H1 (cell line): ENCODE measurements around the gene MAP7D1. TPM values are rescaled to one million over a fixed set of nuclear protein-coding genes. Genes with fewer than 3 reads are reported as not detected.

Experiments
- CTCF ChIA-PET: fragments of 300-600 bp; sonication (Branson Sonifier 250); formaldehyde crosslinking; loops from one replicate; lab custom pipeline; 2021; ENCODE audit not compliant: partially characterized antibody; lab: Charles Lee
- POLR2A ChIA-PET: fragments of 300-600 bp; sonication (Branson Sonifier 250); formaldehyde crosslinking; loops from one replicate; lab custom pipeline; 2021; ENCODE audit warnings: inconsistent platforms; ENCODE audit not compliant: partially characterized antibody; lab: Charles Lee
- DNase-seq, 2 experiments: peaks; one replicate each; pipeline versions ENCODE4 v3.0.0 to v3.0.0-alpha.2; 2010 to 2022; ENCODE audit warnings: low spot score in 2 of 2, low read depth in 1 of 2, mixed read lengths in 1 of 2
- FAIRE-seq: peaks from 2 replicates; lab custom pipeline; 2011; peaks lifted over from hg19 to GRCh38; lab: Jason Lieb, UNC
- H2AFZ ChIP-seq: 2 replicates; pipeline ENCODE4 v1.8.1; 2012; ENCODE audit warnings: low read length, inconsistent platforms
- H2AK5ac ChIP-seq: 2 replicates; pipeline ENCODE4 v1.6.1; 2013; ENCODE audit warnings: low read depth, low read length
- H2BK120ac ChIP-seq: replicated peaks from 2 replicates; pipeline ENCODE3; 2013; ENCODE audit warnings: low read depth, low read length, inconsistent platforms
- H2BK12ac ChIP-seq: 2 replicates; pipeline ENCODE4 v1.6.1; 2013; ENCODE audit warnings: low read depth, low read length
- H2BK15ac ChIP-seq: 2 replicates; pipeline ENCODE4 v1.6.1; 2013; ENCODE audit warnings: low read length
- H2BK20ac ChIP-seq: 2 replicates; pipeline ENCODE4 v1.6.1; 2013; ENCODE audit warnings: low read length
- H2BK5ac ChIP-seq: 2 replicates; pipeline ENCODE4 v1.6.1; 2013; ENCODE audit warnings: low read depth, low read length
- H3K14ac ChIP-seq: 2 replicates; pipeline ENCODE4 v1.6.1; 2013; ENCODE audit warnings: inconsistent platforms; ENCODE audit not compliant: insufficient read length
- H3K18ac ChIP-seq: 2 replicates; pipeline ENCODE4 v1.6.1; 2013; ENCODE audit warnings: low read length; ENCODE audit errors: extremely low read depth
- H3K23ac ChIP-seq: 2 replicates; pipeline ENCODE4 v1.6.1; 2013; ENCODE audit warnings: inconsistent platforms; ENCODE audit not compliant: insufficient read length
- H3K23me2 ChIP-seq: 2 replicates; pipeline ENCODE4 v1.6.1; 2013; ENCODE audit warnings: low read depth, low read length
- H3K27ac ChIP-seq: 2 replicates; pipeline ENCODE4 v1.6.1; 2011; ENCODE audit warnings: low read depth, low read length, inconsistent platforms
- H3K27me3 ChIP-seq, 4 experiments: replicated peaks in 1 of 4; 1 replicate in 1 of 4; 2 replicates in 3 of 4; pipeline versions ENCODE4 v1.6.1 to v1.8.1; 2011 to 2013; ENCODE audit warnings: low read length in 3 of 4, mild to moderate bottlenecking in 3 of 4, inconsistent platforms in 2 of 4, mixed read lengths in 2 of 4, moderate library complexity in 1 of 4; ENCODE audit not compliant: control insufficient read depth in 3 of 4, insufficient read depth in 3 of 4; ENCODE audit errors: extremely low read depth in 1 of 4
- H3K36me3 ChIP-seq, 4 experiments: 2 replicates each; pipeline versions ENCODE4 v1.6.1 to v1.8.1; 2011 to 2013; ENCODE audit warnings: mild to moderate bottlenecking in 4 of 4, low read length in 3 of 4, moderate library complexity in 2 of 4, control low read depth in 1 of 4, inconsistent platforms in 1 of 4; ENCODE audit not compliant: insufficient read depth in 4 of 4, control insufficient read depth in 2 of 4
- H3K4ac ChIP-seq: replicated peaks from 2 replicates; pipeline ENCODE3; 2013; ENCODE audit warnings: low read length, low read depth, mixed read lengths, inconsistent platforms; ENCODE audit not compliant: insufficient read length
- H3K4me1 ChIP-seq, 4 experiments: replicated peaks in 1 of 4; 1 replicate in 1 of 4; 2 replicates in 3 of 4; pipeline versions ENCODE4 v1.6.1 to v1.8.1; 2011 to 2013; ENCODE audit warnings: low read length in 3 of 4, inconsistent platforms in 2 of 4, mixed read lengths in 1 of 4; ENCODE audit not compliant: insufficient read depth in 4 of 4, control insufficient read depth in 3 of 4
- H3K4me2 ChIP-seq, 2 experiments: 2 replicates each; pipeline versions ENCODE4 v1.6.1 to v1.8.1; 2011 to 2013; ENCODE audit warnings: low read depth in 2 of 2, low read length in 2 of 2, control low read depth in 1 of 2, inconsistent platforms in 1 of 2, mild to moderate bottlenecking in 1 of 2; ENCODE audit not compliant: insufficient read depth in 1 of 2
- H3K4me3 ChIP-seq, 4 experiments: fragments of 200-600, 300-600 bp in 1 of 4; sonication (generic), shearing (Covaris generic), sonication (Bioruptor Twin) in 1 of 4; 2 replicates each; pipeline versions ENCODE4 v1.5.1 to v1.8.1; 2011 to 2016; ENCODE audit warnings: low read length in 4 of 4, low read depth in 3 of 4, control low read depth in 2 of 4, inconsistent platforms in 2 of 4, mild to moderate bottlenecking in 2 of 4, mixed read lengths in 1 of 4, moderate library complexity in 1 of 4; ENCODE audit not compliant: insufficient read depth in 2 of 4; ENCODE audit errors: extremely low read depth in 1 of 4
- H3K56ac ChIP-seq: replicated peaks from 2 replicates; pipeline ENCODE3; 2013; ENCODE audit warnings: low read depth, mild to moderate bottlenecking, mixed read lengths, low read length, inconsistent platforms; ENCODE audit not compliant: insufficient read length
- H3K79me1 ChIP-seq: 2 replicates; pipeline ENCODE4 v1.6.1; 2013; ENCODE audit warnings: low read depth, low read length, control low read depth
- H3K79me2 ChIP-seq, 2 experiments: 2 replicates each; pipeline versions ENCODE4 v1.6.1 to v1.8.1; 2012 to 2013; ENCODE audit warnings: low read length in 2 of 2, mild to moderate bottlenecking in 2 of 2, inconsistent platforms in 1 of 2; ENCODE audit not compliant: insufficient read depth in 2 of 2, control insufficient read depth in 1 of 2
- H3K9ac ChIP-seq, 4 experiments: replicated peaks in 1 of 4; 1 replicate in 1 of 4; 2 replicates in 3 of 4; pipeline versions ENCODE4 v1.6.1 to v1.8.1; 2011 to 2013; ENCODE audit warnings: low read depth in 3 of 4, low read length in 3 of 4, control low read depth in 2 of 4, mild to moderate bottlenecking in 2 of 4, moderate library complexity in 2 of 4, inconsistent platforms in 1 of 4; ENCODE audit errors: extremely low read depth in 1 of 4
- H3K9me3 ChIP-seq, 2 experiments: 2 replicates each; pipeline versions ENCODE4 v1.6.1 to v1.8.1; 2012 to 2013; ENCODE audit warnings: mild to moderate bottlenecking in 2 of 2, moderate library complexity in 2 of 2, control low read depth in 1 of 2, inconsistent platforms in 1 of 2, low read depth in 1 of 2, low read length in 1 of 2, mixed read lengths in 1 of 2; ENCODE audit not compliant: insufficient read depth in 2 of 2
- H4K20me1 ChIP-seq, 2 experiments: replicated peaks in 1 of 2; 2 replicates each; pipeline versions ENCODE3 to v1.8.1; 2011 to 2013; ENCODE audit warnings: inconsistent platforms in 2 of 2, low read length in 2 of 2, mild to moderate bottlenecking in 1 of 2; ENCODE audit not compliant: insufficient read depth in 2 of 2, control insufficient read depth in 1 of 2
- H4K5ac ChIP-seq: 2 replicates; pipeline ENCODE4 v1.6.1; 2013; ENCODE audit warnings: low read length, low read depth, mixed read lengths, inconsistent platforms; ENCODE audit not compliant: insufficient read length
- H4K8ac ChIP-seq: 2 replicates; pipeline ENCODE4 v1.8.0; 2013; ENCODE audit warnings: mild to moderate bottlenecking, moderate library complexity, low read length, inconsistent platforms; ENCODE audit not compliant: insufficient read depth; ENCODE audit errors: extremely low read depth
- H4K91ac ChIP-seq: replicated peaks from 2 replicates; pipeline ENCODE3; 2013; ENCODE audit warnings: low read length, mixed read lengths, inconsistent platforms; ENCODE audit not compliant: insufficient read length
- ASH2L ChIP-seq: fragments of 200-600, 300-600 bp; sonication (generic); IDR thresholded peaks from one replicate; pipeline ENCODE4 v1.7.1; 2017; ENCODE audit warnings: low read length
- BCL11A ChIP-seq, 2 experiments: IDR thresholded peaks; one replicate each; pipeline ENCODE4 v1.6.1; 2011; ENCODE audit warnings: low read depth in 2 of 2, low read length in 2 of 2, mild to moderate bottlenecking in 2 of 2
- CBX5 ChIP-seq: fragments of 300-800, 300-1000 bp; sonication (generic); IDR thresholded peaks from 2 replicates; pipeline ENCODE4 v1.7.1; 2016; ENCODE audit warnings: antibody characterized with exemption, low read length, low read depth
- JUND ChIP-seq: IDR thresholded peaks from 2 replicates; pipeline ENCODE4 v1.6.1; 2011; ENCODE audit warnings: mild to moderate bottlenecking, improper control_type of control experiment, low read length
- NANOG ChIP-seq: IDR thresholded peaks from 2 replicates; pipeline ENCODE4 v1.6.1; 2011; ENCODE audit warnings: low read length, low read depth, mild to moderate bottlenecking, inconsistent platforms; ENCODE audit not compliant: insufficient read depth, poor library complexity, severe bottlenecking
- SIX5 ChIP-seq: IDR thresholded peaks from 2 replicates; pipeline ENCODE4 v1.6.1; 2011; ENCODE audit warnings: mild to moderate bottlenecking, low read depth, low read length
- SP2 ChIP-seq: IDR thresholded peaks from 2 replicates; pipeline ENCODE4 v1.6.1; 2012; ENCODE audit warnings: mild to moderate bottlenecking, low read length, inconsistent platforms
- TAF1 ChIP-seq: IDR thresholded peaks from 2 replicates; pipeline ENCODE4 v1.6.1; 2011; ENCODE audit warnings: mild to moderate bottlenecking, low read depth, low read length
- TCF12 ChIP-seq: IDR thresholded peaks from 2 replicates; pipeline ENCODE4 v1.6.1; 2011; ENCODE audit warnings: low read depth, mild to moderate bottlenecking, low read length
- WGBS, 2 experiments: shearing (Covaris generic) in 1 of 2; methylation state at CpG; one replicate each; pipeline versions ENCODE4 v1.1.6 to v1.1.7; 2013 to 2015; ENCODE audit warnings: low lambda C conversion rate in 2 of 2, mixed read lengths in 2 of 2, inconsistent platforms in 1 of 2, low coverage in 1 of 2, missing lambda C conversion rate in 1 of 2; ENCODE audit not compliant: insufficient replicate concordance in 2 of 2, insufficient coverage in 1 of 2, insufficient read length in 1 of 2; ENCODE audit errors: extremely low coverage in 1 of 2, missing lambda C conversion rate in 1 of 2; 5-methylcytosine and 5-hydroxymethylcytosine counted together
- polyA plus RNA-seq, 7 experiments: library from polyadenylated mRNA; depleted of rRNA in 3 of 7; stranded (reverse) in 5 of 7; unstranded in 2 of 7; fragments of >200 nt in 5 of 7; fragments of 200-250 nt in 2 of 7; gene quantifications; 1 replicate in 5 of 7; 2 replicates in 1 of 7; 4 replicates in 1 of 7; pipeline versions ENCODE4 v1.2.1 to v1.2.3, GENCODE V29; 2011 to 2013; ENCODE audit warnings: missing spikeins in 2 of 7, mixed read lengths in 2 of 7
- total RNA-seq: library from RNA; stranded (reverse); fragmentation: NEBNext Ultra II Directional; extraction: Animal tissue kit (Norgen Biotek cat#: 25700); gene quantifications from 2 replicates; pipeline ENCODE4 v1.2.1, GENCODE V29; 2021
- TF ChIP-seq, protein P1 (sequence below): IDR thresholded peaks from 2 replicates; pipeline ENCODE4 v1.6.1; 2012; ENCODE audit warnings: inconsistent platforms
- TF ChIP-seq, protein P2 (sequence below): IDR thresholded peaks from 2 replicates; pipeline ENCODE4 v1.6.1; 2012; ENCODE audit warnings: low read length, inconsistent platforms

The MAP7D1 gene
- total and polyA plus RNA-seq, 2 of the 8 experiments (the other 6 are each of a cell fraction or from before 2014, with no cell fraction given), result 18.2 to 52.4 TPM

DNA sequence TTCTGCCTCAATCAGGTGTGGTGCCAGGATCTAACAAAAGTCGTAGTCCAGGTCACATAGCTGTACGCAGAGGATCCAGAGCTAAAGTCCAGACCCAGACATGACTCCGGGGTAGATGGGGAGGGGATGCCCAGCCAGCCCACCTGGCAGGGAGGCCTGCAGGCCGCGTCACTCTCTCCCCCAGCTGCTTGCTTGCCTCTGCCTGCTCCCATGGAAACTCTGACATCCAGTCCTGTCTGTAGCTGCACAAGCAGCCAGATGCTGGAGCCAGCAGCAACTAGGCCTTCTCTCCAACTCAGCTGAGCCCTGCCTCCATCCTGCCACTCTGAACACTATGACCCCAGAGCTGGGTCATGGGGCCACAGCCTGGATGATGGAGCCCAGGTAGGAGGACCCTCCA lies 39.1 kb upstream of the MAP7D1 start:
- H2BK20ac ChIP-seq, result no peak overlapping the region
- H2BK5ac ChIP-seq, result no peak overlapping the region
- no peaks in the 10 kb centered on the region for H3K79me2 ChIP-seq
- no peak for FAIRE-seq
- DNase-seq, result no peak
- no peak overlapping the region for H3K23ac ChIP-seq
- H3K4ac ChIP-seq, result no peak overlapping the region
- no peak overlapping the region for H3K9ac ChIP-seq
- H3K56ac ChIP-seq, result no peak overlapping the region
- H2BK12ac ChIP-seq, result no peak overlapping the region
- 94% methylated on average over 5 of the region's 5 CpGs; no CpG with 5 or more reads in 1 of the 2 experiments for WGBS, 2 experiments
- no peaks in the 10 kb centered on the region for H4K20me1 ChIP-seq
- H2AFZ ChIP-seq, result no peak overlapping the region
- H3K14ac ChIP-seq, result no peak overlapping the region
- H4K5ac ChIP-seq, result no peak overlapping the region
- no peak overlapping the region for H4K91ac ChIP-seq
- peaks cover 0 to 10% (median 5%) of the 10 kb centered on the region in 4 experiments; a peak in 5 of 7 replicates for H3K4me1 ChIP-seq
- no peaks in the 10 kb centered on the region; a peak in 1 of 7 replicates for H3K27me3 ChIP-seq
- no peaks in the 10 kb centered on the region for H3K9me3 ChIP-seq
- H3K4me2 ChIP-seq, result no peak overlapping the region
- no peaks in the 10 kb centered on the region for H3K79me1 ChIP-seq
- H3K18ac ChIP-seq, result no peak overlapping the region
- no peak overlapping the region for H3K27ac ChIP-seq
- no peaks in the 10 kb centered on the region for H3K23me2 ChIP-seq
- H2BK15ac ChIP-seq, result no peak overlapping the region
- H3K4me3 ChIP-seq, result no peak overlapping the region
- ChIA-PET POLR2A (interaction anchor here (0.6 to 2.2 kb wide), 7 partner anchors 10 to 33 kb away, joined by 3 to 7 read pairs (median 5); partner anchors contain the start of gene TRAPPC3), CTCF (interaction anchor here (0.8 to 32.6 kb wide), 10 partner anchors 10 to 183 kb away, joined by 3 to 738 read pairs (median 3); partner anchors contain the start of gene TRAPPC3)
- no peak overlapping the region for H4K8ac ChIP-seq
- TF ChIP-seq, protein P1, sequence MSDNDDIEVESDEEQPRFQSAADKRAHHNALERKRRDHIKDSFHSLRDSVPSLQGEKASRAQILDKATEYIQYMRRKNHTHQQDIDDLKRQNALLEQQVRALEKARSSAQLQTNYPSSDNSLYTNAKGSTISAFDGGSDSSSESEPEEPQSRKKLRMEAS, result no peak
- TF ChIP-seq, protein P2, sequence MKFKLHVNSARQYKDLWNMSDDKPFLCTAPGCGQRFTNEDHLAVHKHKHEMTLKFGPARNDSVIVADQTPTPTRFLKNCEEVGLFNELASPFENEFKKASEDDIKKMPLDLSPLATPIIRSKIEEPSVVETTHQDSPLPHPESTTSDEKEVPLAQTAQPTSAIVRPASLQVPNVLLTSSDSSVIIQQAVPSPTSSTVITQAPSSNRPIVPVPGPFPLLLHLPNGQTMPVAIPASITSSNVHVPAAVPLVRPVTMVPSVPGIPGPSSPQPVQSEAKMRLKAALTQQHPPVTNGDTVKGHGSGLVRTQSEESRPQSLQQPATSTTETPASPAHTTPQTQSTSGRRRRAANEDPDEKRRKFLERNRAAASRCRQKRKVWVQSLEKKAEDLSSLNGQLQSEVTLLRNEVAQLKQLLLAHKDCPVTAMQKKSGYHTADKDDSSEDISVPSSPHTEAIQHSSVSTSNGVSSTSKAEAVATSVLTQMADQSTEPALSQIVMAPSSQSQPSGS, result no peak
- TF ChIP-seq TAF1, result no peak
- TF ChIP-seq TCF12, result no peak
- TF ChIP-seq SP2, result no peak
- no peak for TF ChIP-seq NANOG
- TF ChIP-seq CBX5, result no peak
- no peak for TF ChIP-seq SIX5
- no peak for TF ChIP-seq BCL11A (IDR thresholded peaks at IDR 0.05; ENCODE audit: low read depth in 2 of 2, low read length in 2 of 2)
- no peak for TF ChIP-seq JUND
- no peak for TF ChIP-seq ASH2L
- H3K36me3 ChIP-seq, result no peaks in the 10 kb centered on the region
- H2AK5ac ChIP-seq, result no peak overlapping the region
- H2BK120ac ChIP-seq, result no peak overlapping the region
